ENCODE results near the gene FOXA3.

GRCh38 chr19:45922281-45922680 is 58.2 kb downstream of the FOXA3 start:
- TF ChIP-seq ZNF26 (tag by site-specific recombination; IDR thresholded peaks at IDR 0.05) (no peak), ZNF362 (tag by site-specific recombination; IDR thresholded peaks at IDR 0.05) (no peak), ZNF184 (tag by site-specific recombination; IDR thresholded peaks at IDR 0.05) (no peak), ZNF449 (tag by site-specific recombination; IDR thresholded peaks at IDR 0.05) (no peak), ZNF423 (tag by site-specific recombination; IDR thresholded peaks at IDR 0.05) (no peak), CTCF (tag by site-specific recombination; IDR thresholded peaks at IDR 0.05) (no peak), TCF7L2 (IDR thresholded peaks at IDR 0.05; ENCODE audit: borderline replicate concordance, low read depth, low read length) (no peak), MYNN (tag by site-specific recombination; IDR thresholded peaks at IDR 0.05; ENCODE audit: borderline replicate concordance) (no peak), ZNF121 (tag by site-specific recombination; IDR thresholded peaks at IDR 0.05) (no peak), ZNF571 (tag by site-specific recombination; IDR thresholded peaks at IDR 0.05) (no peak), ZNF404 (tag by site-specific recombination; IDR thresholded peaks at IDR 0.05) (no peak), ZNF645 (tag by site-specific recombination; IDR thresholded peaks at IDR 0.05) (no peak), ZNF274 (IDR thresholded peaks at IDR 0.05; ENCODE audit: low read length) (no peak), ZNF274 (tag by site-specific recombination; IDR thresholded peaks at IDR 0.05; ENCODE audit: borderline replicate concordance) (no peak)

Measured in HEK293 (cell line).